ENCODE data around the gene ZNF532. TPM values are rescaled to one million over a fixed set of nuclear protein-coding genes. Genes with fewer than 3 reads are reported as not detected.

Gene ZNF532
- total RNA-seq, 4 donors from 2014 or later: 16.2 to 26.9 (median 22.7) TPM

GRCh38 chr18:58894930-58895329 is 30.3 kb downstream of the ZNF532 start:
- TF ChIP-seq POLR2A (IDR thresholded peaks at IDR 0.05) (no peak), POLR2AphosphoS5 (IDR thresholded peaks at IDR 0.05) (no peak), CTCF (IDR thresholded peaks at IDR 0.05) (no peak), EP300 (IDR thresholded peaks at IDR 0.05; ENCODE audit: low read depth) (no peak)
- Histone ChIP-seq H3K4me1 (peaks cover 0 to 28% (median 0%) of the 10 kb centered on the region in 4 donors), H3K27ac (no peak overlapping the region), H3K36me3 (no peaks in the 10 kb centered on the region), H3K9me3 (no peaks in the 10 kb centered on the region), H3K4me3 (no peak overlapping the region), H3K27me3 (no peaks in the 10 kb centered on the region)
- WGBS, 2 donors (ENCODE audit: low coverage in 1 of 2): 74 to 79% methylated on average over 3 to 6 of the region's 6 CpGs
- intact Hi-C loops (cut with DNase I; ENCODE audit: low total_unique reads): no loop called here
- DNase-seq: no peak
- in situ Hi-C loops (cut with MboI; ENCODE audit: low pct_ligation_motif_present in 1 of 4, low pct_unique_long_range_greater_than_20kb in 1 of 4, low sequenced_read_pairs in 3 of 4): no loop called here

- Histone ChIP-seq H3K9me3 (no peaks in the 10 kb centered on the region), H3K4me3 (no peak overlapping the region), H3K36me3 (no peaks in the 10 kb centered on the region), H3K27ac (no peak overlapping the region), H3K4me1 (peaks cover 0 to 28% (median 0%) of the 10 kb centered on the region in 4 donors), H3K27me3 (no peaks in the 10 kb centered on the region)
- 78 to 82% methylated on average over 5 to 6 of the region's 6 CpGs for WGBS, 2 donors (ENCODE audit: low coverage in 1 of 2)
- in situ Hi-C loops (cut with MboI; ENCODE audit: low pct_ligation_motif_present in 1 of 4, low pct_unique_long_range_greater_than_20kb in 1 of 4, low sequenced_read_pairs in 3 of 4) (no loop called here), intact Hi-C loops (cut with DNase I; ENCODE audit: low total_unique reads) (no loop called here)
- DNase-seq: no peak
- no peak for TF ChIP-seq POLR2AphosphoS5 (IDR thresholded peaks at IDR 0.05)
- TF ChIP-seq EP300 (IDR thresholded peaks at IDR 0.05; ENCODE audit: low read depth): no peak
- TF ChIP-seq POLR2A (IDR thresholded peaks at IDR 0.05): no peak
- no peak for TF ChIP-seq CTCF (IDR thresholded peaks at IDR 0.05)
These were observed 30.7 kb downstream of the ZNF532 start for GRCh38 chr18:58895385-58895784.

DNA sequence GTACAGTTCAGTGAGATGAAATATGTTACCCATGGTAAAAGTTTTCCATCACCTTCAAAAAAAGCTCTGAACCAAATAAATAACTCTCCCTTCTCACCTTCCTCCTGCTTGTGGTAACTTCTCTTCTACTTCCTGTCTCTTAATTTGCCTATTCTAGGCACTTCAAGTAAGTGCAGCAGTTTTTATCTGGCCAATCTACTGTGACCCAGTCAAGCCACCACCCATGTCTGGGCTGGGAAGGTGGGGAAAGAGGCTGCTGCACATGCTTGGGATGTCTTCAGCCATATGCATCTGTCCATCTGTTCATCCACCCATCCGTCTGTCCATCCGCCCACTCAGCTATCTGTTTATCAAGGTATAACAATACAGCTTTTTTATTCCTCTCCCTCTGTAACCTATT is 31.6 kb downstream of the ZNF532 start:
- TF ChIP-seq POLR2A (IDR thresholded peaks at IDR 0.05): no peak
- no peak for TF ChIP-seq EP300 (IDR thresholded peaks at IDR 0.05; ENCODE audit: low read depth)
- TF ChIP-seq POLR2AphosphoS5 (IDR thresholded peaks at IDR 0.05): no peak
- no peak for TF ChIP-seq CTCF (IDR thresholded peaks at IDR 0.05)
- WGBS, 2 donors (ENCODE audit: low coverage in 1 of 2): 70 to 84% methylated on average over 2 of the region's 2 CpGs
- intact Hi-C loops (cut with DNase I; ENCODE audit: low total_unique reads): no loop called here

DNA sequence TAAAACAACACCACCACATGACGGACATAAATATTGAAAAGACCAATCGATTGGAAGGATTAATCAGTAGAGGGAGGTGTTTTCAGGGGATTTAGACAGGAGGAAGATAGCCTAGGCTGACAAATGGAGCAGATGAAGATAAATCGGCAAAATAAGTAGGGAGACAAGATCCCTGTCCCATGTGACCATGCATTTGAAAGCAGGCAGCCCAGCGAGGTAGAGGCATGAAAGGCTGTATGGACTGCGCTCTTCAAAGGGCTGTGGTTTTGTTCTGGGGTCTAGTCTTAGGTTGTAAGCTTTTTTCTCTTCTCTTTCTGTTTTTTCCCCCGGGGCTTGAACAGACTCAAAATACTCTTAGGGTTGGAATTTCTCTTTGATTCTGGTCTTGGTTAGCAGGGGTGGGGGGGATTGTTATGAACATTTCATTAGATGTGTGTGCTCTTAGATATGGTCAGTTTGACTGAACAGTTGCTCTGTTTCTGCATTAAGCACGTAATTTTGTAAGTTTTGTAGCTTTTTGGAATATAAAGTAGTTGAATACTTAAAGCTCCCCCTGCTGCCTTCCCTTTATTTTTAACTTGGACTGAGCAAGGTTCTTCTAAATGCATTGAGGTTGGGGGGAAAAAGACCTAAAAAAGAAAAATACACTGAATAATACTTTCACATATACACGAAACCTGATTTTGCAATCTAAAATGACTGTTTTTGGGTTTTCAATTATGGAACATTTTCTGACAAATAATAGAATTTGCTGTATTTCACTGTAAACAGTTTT is 32.2 kb downstream of the ZNF532 start:
- peaks cover 0 to 19% (median 0%) of the 10 kb centered on the region in 4 donors for H3K4me1 ChIP-seq
- H3K36me3 ChIP-seq: no peaks in the 10 kb centered on the region
- intact Hi-C loops (cut with DNase I; ENCODE audit: low total_unique reads) (no loop called here), in situ Hi-C loops (cut with MboI; ENCODE audit: low pct_ligation_motif_present in 1 of 4, low pct_unique_long_range_greater_than_20kb in 1 of 4, low sequenced_read_pairs in 3 of 4) (no loop called here)
- WGBS, 2 donors (ENCODE audit: low coverage in 1 of 2): 80 to 81% methylated on average over 7 to 8 of the region's 8 CpGs
- no peak overlapping the region for H3K4me3 ChIP-seq
- no peaks in the 10 kb centered on the region for H3K9me3 ChIP-seq
- H3K27ac ChIP-seq: peak overlapping the region in 1 of 4 donors; percentile 10
- no peaks in the 10 kb centered on the region for H3K27me3 ChIP-seq
- no peak for DNase-seq
- TF ChIP-seq CTCF (IDR thresholded peaks at IDR 0.05) (no peak), POLR2A (IDR thresholded peaks at IDR 0.05) (no peak), POLR2AphosphoS5 (IDR thresholded peaks at IDR 0.05) (no peak), EP300 (IDR thresholded peaks at IDR 0.05; ENCODE audit: low read depth) (no peak)

More for the DNA sequence above, 31.6 kb downstream of the ZNF532 start:
- Histone ChIP-seq H3K36me3 (no peaks in the 10 kb centered on the region), H3K27me3 (no peaks in the 10 kb centered on the region), H3K9me3 (no peaks in the 10 kb centered on the region), H3K4me1 (peaks cover 0 to 26% (median 0%) of the 10 kb centered on the region in 4 donors), H3K27ac (peak overlapping the region in 1 of 4 donors; percentile 10), H3K4me3 (no peak overlapping the region)
- in situ Hi-C loops (cut with MboI; ENCODE audit: low pct_ligation_motif_present in 1 of 4, low pct_unique_long_range_greater_than_20kb in 1 of 4, low sequenced_read_pairs in 3 of 4): no loop called here
- DNase-seq: peak; percentile 24
